Stomach (tissue), 19 donors: ENCODE measurements around the gene CEMIP. TPM values are rescaled to one million over a fixed set of nuclear protein-coding genes. Genes with fewer than 3 reads are reported as not detected.

ENCODE experiments used
- DNase-seq, 2 donors: peaks; one replicate each; pipeline versions ENCODE4 v3.0.0 to v3.0.0-alpha.2; 2013 to 2019
- H3K27ac ChIP-seq, 5 donors: fragments of 200-600 bp in 4 of 5; sonication (generic) in 4 of 5; one replicate each; pipeline ENCODE4 v1.5.1; 2013 to 2019; ENCODE audit warnings: mild to moderate bottlenecking in 1 of 5, moderate library complexity in 1 of 5
- H3K27me3 ChIP-seq, 3 donors: fragments of 200-600 bp; sonication (generic); one replicate each; pipeline ENCODE4 v1.5.1; 2017 to 2019; ENCODE audit warnings: mixed run types in 1 of 3
- H3K36me3 ChIP-seq, 4 donors: fragments of 200-600 bp; sonication (generic); 1 replicate in 3 of 4; 2 replicates in 1 of 4; pipeline ENCODE4 v1.5.1; 2016 to 2019
- H3K4me1 ChIP-seq, 4 donors: fragments of 200-600 bp; sonication (generic); one replicate each; pipeline ENCODE4 v1.5.1; 2016 to 2019
- H3K4me3 ChIP-seq, 4 donors: fragments of 200-600 bp; sonication (generic) in 3 of 4; one replicate each; pipeline ENCODE4 v1.5.1; 2016 to 2019; ENCODE audit warnings: mild to moderate bottlenecking in 1 of 4
- H3K9me3 ChIP-seq, 4 donors: fragments of 200-600 bp; sonication (generic); one replicate each; pipeline ENCODE4 v1.5.1; 2016 to 2019
- CTCF ChIP-seq, 7 experiments: fragments of 450-650 bp in 4 of 7; fragments of 200-600 bp in 3 of 7; sonication (generic) in 3 of 7; IDR thresholded peaks; one replicate each; pipeline ENCODE4 v1.5.1; 2016 to 2019; ENCODE audit warnings: antibody characterized with exemption in 7 of 7, control low read depth in 2 of 7, mild to moderate bottlenecking in 1 of 7
- EP300 ChIP-seq: sonication (generic); formaldehyde crosslinking; IDR thresholded peaks from one replicate; pipeline ENCODE4 v1.6.1; 2017; ENCODE audit warnings: antibody characterized with exemption
- POLR2A ChIP-seq, 4 donors: fragments of 450-650 bp; IDR thresholded peaks; one replicate each; pipeline ENCODE4 v1.6.1; 2016; ENCODE audit warnings: antibody characterized with exemption in 4 of 4, control low read depth in 2 of 4, mild to moderate bottlenecking in 1 of 4, moderate library complexity in 1 of 4
- POLR2AphosphoS5 ChIP-seq, 3 donors: sonication (generic); formaldehyde crosslinking; IDR thresholded peaks; one replicate each; pipeline ENCODE4 v1.6.1; 2016; ENCODE audit warnings: antibody characterized with exemption in 3 of 3
- WGBS, 5 donors: extraction: QIAGEN DNeasy Blood & Tissue Kit in 3 of 5; methylation state at CpG; one replicate each; pipeline versions ENCODE4 v1.1.5 to v1.1.7; 2013 to 2018; 5-methylcytosine and 5-hydroxymethylcytosine counted together
- intact Hi-C: fragments of 100-400 bp; cut with DNase I; formaldehyde crosslinking; loops from one replicate; pipeline ENCODE4 v1.15.1; 2023; ENCODE audit warnings: low total_unique reads
- long read RNA-seq, 10 donors: transcript quantifications; one replicate each; lab custom pipeline, GENCODE V29; 2026
- polyA plus RNA-seq, 3 donors: library from polyadenylated mRNA; stranded (reverse); fragments of 200-250 nt; gene quantifications; one replicate each; pipeline ENCODE4 v1.2.3, GENCODE V29; 2013
- total RNA-seq, 5 donors: library from RNA; depleted of rRNA; stranded (reverse); fragments of >200 nt; gene quantifications; one replicate each; pipeline versions ENCODE4 v1.1.0 to v1.2.3, GENCODE V29; 2014 to 2016
- donor health status: healthy with polysubstance abuse.
- donor health status: Bipolar disorder and iron deficiency.
- donor health status: healthy.

Gene CEMIP, protein sequence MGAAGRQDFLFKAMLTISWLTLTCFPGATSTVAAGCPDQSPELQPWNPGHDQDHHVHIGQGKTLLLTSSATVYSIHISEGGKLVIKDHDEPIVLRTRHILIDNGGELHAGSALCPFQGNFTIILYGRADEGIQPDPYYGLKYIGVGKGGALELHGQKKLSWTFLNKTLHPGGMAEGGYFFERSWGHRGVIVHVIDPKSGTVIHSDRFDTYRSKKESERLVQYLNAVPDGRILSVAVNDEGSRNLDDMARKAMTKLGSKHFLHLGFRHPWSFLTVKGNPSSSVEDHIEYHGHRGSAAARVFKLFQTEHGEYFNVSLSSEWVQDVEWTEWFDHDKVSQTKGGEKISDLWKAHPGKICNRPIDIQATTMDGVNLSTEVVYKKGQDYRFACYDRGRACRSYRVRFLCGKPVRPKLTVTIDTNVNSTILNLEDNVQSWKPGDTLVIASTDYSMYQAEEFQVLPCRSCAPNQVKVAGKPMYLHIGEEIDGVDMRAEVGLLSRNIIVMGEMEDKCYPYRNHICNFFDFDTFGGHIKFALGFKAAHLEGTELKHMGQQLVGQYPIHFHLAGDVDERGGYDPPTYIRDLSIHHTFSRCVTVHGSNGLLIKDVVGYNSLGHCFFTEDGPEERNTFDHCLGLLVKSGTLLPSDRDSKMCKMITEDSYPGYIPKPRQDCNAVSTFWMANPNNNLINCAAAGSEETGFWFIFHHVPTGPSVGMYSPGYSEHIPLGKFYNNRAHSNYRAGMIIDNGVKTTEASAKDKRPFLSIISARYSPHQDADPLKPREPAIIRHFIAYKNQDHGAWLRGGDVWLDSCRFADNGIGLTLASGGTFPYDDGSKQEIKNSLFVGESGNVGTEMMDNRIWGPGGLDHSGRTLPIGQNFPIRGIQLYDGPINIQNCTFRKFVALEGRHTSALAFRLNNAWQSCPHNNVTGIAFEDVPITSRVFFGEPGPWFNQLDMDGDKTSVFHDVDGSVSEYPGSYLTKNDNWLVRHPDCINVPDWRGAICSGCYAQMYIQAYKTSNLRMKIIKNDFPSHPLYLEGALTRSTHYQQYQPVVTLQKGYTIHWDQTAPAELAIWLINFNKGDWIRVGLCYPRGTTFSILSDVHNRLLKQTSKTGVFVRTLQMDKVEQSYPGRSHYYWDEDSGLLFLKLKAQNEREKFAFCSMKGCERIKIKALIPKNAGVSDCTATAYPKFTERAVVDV (N-terminal part only)
- total RNA-seq (1 to 10 TPM in 2 of 5 donors, not detected in 3; 1.3 to 2.6 TPM), polyA plus RNA-seq (1 to 10 TPM in 1 of 3 donors, under 1 TPM in 1, not detected in 1; 0.53 to 1.4 TPM)
- long read RNA-seq, donor 1: 0 reads
- long read RNA-seq, donor 2: 0 reads
- long read RNA-seq, donor 3: 0 reads
- long read RNA-seq, donor 4: 0 reads
- long read RNA-seq, donor 5, full-length matches to known transcripts: 1 of 81 reads
- long read RNA-seq, donor 5, partial matches to known transcripts: 15 of 81 reads
- long read RNA-seq, donor 5, other reads (novel, unspliced or antisense): 65 of 81 reads
- long read RNA-seq, donor 6, partial matches to known transcripts: 181 of 182 reads
- long read RNA-seq, donor 6, other reads (novel, unspliced or antisense): 0 of 182 reads
- long read RNA-seq, donor 7: 0 reads
- long read RNA-seq, donor 8: 0 reads
- long read RNA-seq, donor 9: 0 reads
- long read RNA-seq, donor 10: 0 reads

DNA sequence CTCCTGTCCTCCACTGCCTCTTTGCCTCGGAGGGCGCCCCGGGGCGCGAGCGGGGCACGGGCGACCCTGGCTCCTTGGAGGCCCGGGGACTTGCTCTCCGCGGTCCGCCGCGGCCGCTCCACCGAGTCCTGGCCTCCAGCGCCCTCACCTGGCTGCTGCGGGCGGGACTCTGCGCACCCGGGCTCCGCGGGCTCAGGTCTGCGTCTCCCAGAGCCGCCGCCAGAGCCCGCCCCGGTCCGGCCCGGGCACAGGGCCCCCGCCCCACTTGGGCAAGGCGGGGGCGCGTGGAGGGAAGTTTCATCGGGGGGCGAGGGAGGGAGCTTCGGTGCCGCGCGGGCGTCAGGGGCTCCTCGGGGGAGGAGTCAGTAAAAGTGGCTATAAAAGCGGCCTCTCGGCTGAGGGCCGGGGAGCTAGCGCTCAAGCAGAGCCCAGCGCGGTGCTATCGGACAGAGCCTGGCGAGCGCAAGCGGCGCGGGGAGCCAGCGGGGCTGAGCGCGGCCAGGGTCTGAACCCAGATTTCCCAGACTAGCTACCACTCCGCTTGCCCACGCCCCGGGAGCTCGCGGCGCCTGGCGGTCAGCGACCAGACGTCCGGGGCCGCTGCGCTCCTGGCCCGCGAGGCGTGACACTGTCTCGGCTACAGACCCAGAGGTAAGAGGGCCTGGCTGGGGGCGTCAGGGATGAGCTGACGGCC lies at the start of gene CEMIP:
TSS of gene CEMIP (plus strand) at position 407 of the 694 bp plus-strand sequence. CDS start 94,510 bp downstream, outside the sequence.
- TF ChIP-seq POLR2A (IDR thresholded peaks at IDR 0.05) (no peak), POLR2AphosphoS5 (IDR thresholded peaks at IDR 0.05) (no peak), CTCF (IDR thresholded peaks at IDR 0.05) (peak in 5 of 7 experiments; percentile 49 to 87 (median 70))
- intact Hi-C loops: loop anchor here (5.0 kb wide), 2 partner anchors 212 to 322 kb away; no protein-coding TSS in a partner anchor
- 0 to 2% (median 1%) methylated on average over 44 to 75 of the region's 75 CpGs for WGBS, 5 donors

GRCh38 chr15:80730387-80730786 lies 48.8 kb upstream of the CEMIP start:
- Histone ChIP-seq H3K36me3 (peaks cover 0 to 2% (median under 1%) of the 10 kb centered on the region in 4 donors), H3K4me3 (no peak overlapping the region), H3K9me3 (no peaks in the 10 kb centered on the region), H3K27me3 (no peaks in the 10 kb centered on the region), H3K4me1 (peaks cover 0 to 30% (median 19%) of the 10 kb centered on the region in 4 donors), H3K27ac (no peak overlapping the region)
- TF ChIP-seq CTCF (IDR thresholded peaks at IDR 0.05) (no peak), POLR2AphosphoS5 (IDR thresholded peaks at IDR 0.05) (no peak), POLR2A (IDR thresholded peaks at IDR 0.05) (no peak)
- WGBS, 5 donors: 80 to 88% (median 82%) methylated on average over 7 of the region's 7 CpGs
- intact Hi-C loops: no loop called here
- no peak for DNase-seq

More for the DNA sequence above, at the start of gene CEMIP:
- no peaks in the 10 kb centered on the region for H3K36me3 ChIP-seq
- peaks cover 0 to 73% (median 27%) of the 10 kb centered on the region in 3 donors for H3K27me3 ChIP-seq
- DNase-seq: peak; percentile 82 to 92
- no peaks in the 10 kb centered on the region for H3K9me3 ChIP-seq
- peaks cover 24 to 39% (median 25%) of the 10 kb centered on the region in 4 donors for H3K4me1 ChIP-seq
- H3K4me3 ChIP-seq: peak within 1 kb of the TSS; percentile 41 to 70 (median 53)
- H3K27ac ChIP-seq: no peak within 1 kb of the TSS

DNA sequence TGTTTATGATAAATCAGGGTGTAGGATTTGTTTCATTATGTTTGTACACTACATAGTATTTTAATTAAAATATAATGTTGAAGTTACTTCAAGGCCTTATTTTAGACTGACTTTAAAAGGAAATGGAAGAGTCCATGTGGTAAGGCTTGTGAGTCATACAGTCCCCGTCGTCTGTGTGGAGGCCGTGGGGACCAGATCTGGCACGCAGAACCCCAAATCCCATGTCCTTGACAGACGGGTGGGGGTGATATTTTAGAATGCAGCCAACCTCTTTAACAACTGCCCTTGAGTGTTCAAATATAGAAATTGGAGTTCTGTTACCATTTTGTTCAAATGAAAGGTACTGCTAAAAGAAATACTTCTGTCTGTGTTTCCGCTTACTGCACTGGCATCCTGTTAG lies 48.2 kb upstream of the CEMIP start:
- intact Hi-C loops: no loop called here
- DNase-seq: no peak
- H3K36me3 ChIP-seq: no peaks in the 10 kb centered on the region
- WGBS, 5 donors: 56 to 81% (median 74%) methylated on average over 6 of the region's 6 CpGs
- H3K4me3 ChIP-seq: no peak overlapping the region
- peaks cover 0 to 30% (median 19%) of the 10 kb centered on the region in 4 donors for H3K4me1 ChIP-seq
- no peaks in the 10 kb centered on the region for H3K27me3 ChIP-seq
- H3K9me3 ChIP-seq: no peaks in the 10 kb centered on the region
- no peak for TF ChIP-seq CTCF (IDR thresholded peaks at IDR 0.05)
- no peak for TF ChIP-seq EP300
- TF ChIP-seq POLR2AphosphoS5 (IDR thresholded peaks at IDR 0.05): no peak
- TF ChIP-seq POLR2A (IDR thresholded peaks at IDR 0.05): no peak
- H3K27ac ChIP-seq: no peak overlapping the region
